Fibroblast of skin of left quadriceps (primary cell): Measurements from ENCODE around the gene AURKA.

ENCODE experiments used
- DNase-seq, 2 experiments: peaks; one replicate each; pipeline ENCODE4 v3.0.0-alpha.2; 2013; ENCODE audit warnings: low read depth in 2 of 2

The AURKA gene

DNA sequence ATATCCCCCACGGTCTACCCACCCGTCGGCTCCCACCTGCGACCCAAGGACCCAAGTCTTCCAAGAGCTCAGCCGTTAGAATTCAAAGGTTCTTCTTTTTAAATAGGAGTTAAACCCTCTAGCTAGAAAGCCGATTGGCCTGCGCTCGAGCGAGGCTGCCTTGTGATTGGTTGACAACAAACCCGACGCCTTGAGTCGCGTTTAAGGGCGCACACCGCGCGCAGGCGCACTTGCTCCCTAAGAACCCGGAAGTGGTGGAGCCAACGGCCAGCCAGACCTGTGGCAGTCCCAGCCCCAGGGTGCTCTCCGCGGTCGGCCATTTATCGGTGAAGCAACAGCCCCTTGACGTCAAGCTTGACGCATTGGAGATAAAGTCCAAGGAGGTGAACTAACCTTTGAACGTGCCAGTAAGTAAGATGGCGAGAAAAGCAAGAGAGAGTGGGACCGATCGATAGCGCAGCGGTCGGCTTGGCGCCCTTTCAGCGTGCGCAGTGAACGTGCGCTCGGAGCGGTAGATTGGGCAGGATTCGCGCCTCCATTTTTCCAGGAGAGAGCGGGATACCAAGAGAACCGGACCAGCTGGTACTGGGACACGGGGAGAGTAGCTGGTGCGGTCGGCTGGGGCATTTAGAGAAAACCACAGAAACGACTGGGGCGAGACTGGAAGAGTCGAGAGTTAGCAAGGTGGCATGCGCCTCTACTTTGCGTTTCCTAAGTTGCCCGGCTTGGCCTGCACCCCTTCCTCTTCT lies at the start of gene AURKA, which contains the start of gene CSTF1:
Gene AURKA, minus strand, starts transcription at position 84 of the 749 bp plus-strand sequence. CDS start 4,018 bp downstream, outside the sequence.
Gene CSTF1, plus strand, starts transcription at position 514 of the 749 bp plus-strand sequence. CDS start 2,908 bp downstream, outside the sequence.
- DNase-seq, result peak; percentile 98

DNA sequence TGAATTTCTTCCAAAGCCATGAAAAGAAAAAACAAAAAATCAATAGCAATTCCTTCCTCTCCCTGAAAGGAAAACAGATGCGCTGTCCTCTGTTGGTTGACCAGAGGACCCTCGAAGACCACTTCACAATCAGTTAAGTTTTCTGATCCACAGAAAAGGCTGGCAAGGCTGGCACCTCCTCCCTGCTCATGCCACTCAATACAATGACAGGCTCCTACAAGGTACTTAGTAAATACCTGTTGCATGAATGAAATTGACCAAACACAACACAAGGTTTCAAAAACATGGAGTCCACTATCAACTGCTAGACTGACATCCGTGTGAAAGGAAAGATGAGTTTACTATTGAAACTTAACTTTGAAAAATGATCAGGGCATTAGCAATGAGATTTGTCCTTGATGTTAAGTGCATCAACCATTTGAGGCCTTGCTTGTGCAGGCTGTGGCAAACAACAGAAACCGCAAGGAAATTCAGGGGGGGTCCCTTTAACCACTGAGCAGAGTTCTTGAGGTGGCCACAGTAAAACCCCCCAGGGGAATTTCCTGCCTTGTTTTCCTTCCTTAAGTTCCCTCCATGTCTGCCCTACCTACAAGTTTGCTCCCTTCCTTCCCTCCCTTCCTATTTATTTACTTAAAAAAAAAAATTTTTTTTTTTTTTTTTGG lies 48.5 kb upstream of the AURKA start:
- no peak for DNase-seq

DNA sequence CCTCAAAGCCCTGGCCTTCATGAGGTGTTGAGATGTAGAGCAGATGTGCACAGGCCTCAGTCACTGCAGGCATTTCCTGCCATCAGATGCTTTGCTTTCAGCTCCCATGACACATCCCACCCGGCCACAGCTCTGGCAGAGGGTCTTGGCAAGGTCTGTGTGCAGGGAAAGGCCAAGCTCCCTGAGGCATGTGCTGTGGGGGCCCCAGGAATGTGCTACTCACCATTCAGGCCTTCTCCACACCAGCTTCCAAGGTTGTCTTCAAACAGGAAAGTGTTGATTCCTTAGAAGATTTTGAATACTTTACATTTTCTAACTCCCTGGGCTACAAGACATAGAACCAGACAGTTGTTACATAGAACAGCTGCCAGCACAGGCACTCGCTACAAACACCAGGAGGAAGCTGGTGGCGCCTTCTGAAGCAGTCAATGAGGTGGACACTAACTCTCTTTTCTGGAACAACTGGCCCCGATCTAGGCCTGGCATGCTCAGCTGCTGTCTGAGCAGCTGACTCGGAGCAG lies 47.8 kb upstream of the AURKA start:
- DNase-seq, result peak; percentile 99

DNA sequence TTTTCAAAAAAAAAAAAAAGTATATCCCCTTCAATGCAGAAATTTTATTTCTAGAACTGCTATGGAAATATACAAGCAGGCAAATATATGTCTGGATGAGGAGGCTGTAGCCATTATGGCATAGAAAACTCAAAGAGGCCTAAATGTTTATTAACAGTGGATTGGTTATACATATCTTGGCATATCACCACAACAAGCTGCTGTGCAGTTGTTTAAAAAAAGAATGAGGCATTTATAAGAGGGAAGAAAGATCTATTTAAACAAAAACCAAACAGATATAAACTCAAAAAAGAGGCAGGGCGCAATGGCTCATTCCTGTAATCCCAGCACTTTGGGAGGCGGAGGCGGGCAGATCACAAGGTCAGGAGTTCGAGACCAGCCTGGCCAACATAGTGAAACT lies 46.3 kb upstream of the AURKA start:
- no peak for DNase-seq

DNA sequence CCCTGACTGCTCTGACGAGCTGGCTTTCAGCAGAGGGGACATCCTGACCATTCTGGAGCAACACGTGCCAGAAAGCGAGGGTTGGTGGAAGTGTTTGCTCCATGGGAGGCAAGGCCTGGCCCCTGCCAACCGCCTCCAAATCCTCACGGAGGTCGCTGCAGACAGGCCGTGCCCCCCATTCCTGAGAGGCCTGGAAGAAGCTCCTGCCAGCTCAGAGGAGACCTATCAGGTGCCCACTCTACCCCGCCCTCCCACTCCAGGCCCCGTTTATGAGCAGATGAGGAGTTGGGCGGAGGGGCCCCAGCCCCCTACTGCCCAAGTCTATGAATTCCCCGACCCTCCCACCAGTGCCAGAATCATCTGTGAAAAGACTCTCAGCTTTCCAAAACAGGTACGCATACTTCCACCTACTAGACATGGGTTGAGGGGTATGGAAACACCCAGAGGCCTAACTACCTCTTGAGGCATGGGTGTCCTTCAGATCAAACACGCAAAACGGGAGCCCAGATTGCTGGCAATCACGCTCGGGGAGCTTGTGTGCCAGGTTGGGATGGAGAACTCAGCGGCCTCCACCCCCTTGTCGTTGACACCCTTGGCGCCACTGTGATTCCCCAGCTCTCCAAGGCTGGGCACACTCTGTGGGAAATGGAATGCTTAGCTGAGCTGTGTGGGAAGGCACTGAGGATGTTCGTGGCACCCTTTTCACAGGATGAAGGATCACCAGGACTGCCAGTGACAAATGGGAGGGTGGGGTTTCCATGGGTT lies 45.4 kb upstream of the AURKA start:
- DNase-seq, result no peak

DNA sequence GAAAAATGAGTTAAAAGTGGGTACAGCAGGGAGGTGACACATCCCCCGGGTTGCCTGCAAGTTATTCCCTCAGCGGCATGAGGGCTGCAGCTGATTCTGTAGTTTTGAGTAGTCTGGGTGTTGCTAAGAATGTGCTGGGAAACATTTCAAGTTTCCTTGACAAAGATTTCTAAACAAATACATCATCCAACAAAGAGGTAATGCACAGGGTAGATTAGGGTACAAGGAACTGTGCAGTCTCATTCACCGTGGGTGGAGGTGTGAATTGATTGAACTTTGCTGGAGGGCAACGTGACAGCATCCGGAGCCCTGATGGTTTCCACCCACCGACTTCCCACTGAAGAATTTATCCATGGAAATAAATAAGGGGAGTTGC lies 41.9 kb upstream of the AURKA start:
- DNase-seq, result peak in 1 of 2 experiments; percentile 31

DNA sequence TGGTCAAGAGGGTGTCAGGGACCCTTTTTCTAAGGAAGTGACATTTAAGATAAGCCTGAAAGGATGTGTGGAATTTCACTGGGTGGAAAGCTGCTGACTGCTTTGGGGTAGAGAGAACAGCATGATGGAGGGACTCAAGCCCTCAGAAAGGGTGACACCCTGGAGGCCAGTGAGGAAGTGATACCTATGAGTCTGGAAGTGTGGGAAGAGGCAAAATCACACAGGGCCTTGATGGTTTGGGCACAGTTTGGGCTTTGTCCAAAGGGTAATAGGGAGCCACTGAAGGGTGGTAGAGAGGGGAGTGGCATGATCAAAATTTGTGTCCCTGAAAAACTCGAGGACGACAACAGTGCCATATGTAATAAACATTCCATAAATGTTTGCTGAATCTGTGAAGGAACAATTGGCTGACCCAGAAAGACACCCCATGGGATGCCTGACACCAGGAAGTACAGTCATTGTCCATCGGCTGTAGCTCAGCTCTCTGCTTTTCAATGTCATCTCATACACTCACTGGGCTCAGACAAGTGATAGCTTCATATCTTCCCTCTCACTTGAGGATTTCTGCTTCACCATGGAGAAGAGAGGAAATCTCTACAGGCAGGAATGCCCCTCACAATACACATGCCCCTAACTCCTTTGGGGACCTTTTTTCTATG lies 41.3 kb upstream of the AURKA start:
- DNase-seq, result no peak

DNA sequence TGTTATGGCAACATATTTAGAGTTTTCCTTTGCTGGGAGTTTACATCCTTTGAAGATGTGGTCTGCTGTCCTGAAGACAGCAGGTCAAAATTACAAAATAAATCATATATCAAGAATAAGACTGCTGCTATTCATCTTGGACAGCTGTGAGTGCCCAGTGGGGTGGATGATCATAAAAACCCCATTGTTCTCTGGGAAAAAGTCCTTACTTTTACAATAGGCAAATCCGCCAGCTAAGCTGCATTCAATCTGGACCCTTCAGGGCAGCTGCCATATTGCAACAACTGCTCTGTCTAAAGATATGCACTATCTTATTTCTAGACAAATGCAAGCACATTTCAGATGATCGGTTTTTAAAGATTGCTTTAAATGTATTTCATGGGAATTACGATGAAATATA lies 39.5 kb upstream of the AURKA start:
- no peak for DNase-seq

DNA sequence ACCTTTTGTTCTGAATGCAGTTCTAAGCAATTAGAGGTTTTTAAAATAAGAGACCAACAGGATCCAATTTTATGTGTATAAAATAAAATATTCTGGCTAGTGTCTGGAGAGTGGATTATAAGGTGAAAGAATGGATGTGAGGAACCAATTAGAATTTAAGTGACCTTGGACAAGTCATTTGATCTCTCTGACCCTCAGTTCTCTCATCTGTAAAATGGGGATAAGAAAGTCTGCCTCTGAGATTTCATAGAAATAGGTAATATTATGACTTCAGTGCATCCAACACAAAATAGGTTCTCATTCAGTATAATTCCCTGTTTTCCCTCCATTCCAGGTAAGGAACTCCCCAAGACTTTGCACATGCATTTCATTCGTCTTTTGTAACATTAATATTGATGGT lies 38.9 kb upstream of the AURKA start:
- no peak for DNase-seq

DNA sequence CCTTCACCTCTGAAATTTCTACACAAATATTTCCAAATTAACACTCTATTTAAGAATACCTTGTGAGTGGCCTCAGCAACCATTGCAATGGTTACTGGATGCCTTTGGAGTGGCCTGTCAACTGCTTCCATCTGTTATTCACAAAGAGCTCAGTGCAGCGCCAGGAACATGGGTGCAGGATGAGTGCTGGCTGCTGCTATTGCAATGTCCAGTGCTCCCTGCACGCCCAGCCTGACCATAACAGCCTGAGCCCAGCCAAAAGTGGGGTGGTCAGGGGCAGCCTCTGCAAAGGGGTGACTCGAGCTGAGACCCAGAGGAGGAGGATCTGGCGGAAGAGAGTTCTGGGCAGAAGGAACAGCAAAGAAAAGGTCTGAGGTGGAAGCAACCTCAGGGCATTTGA lies 38.4 kb upstream of the AURKA start:
- DNase-seq, result no peak

DNA sequence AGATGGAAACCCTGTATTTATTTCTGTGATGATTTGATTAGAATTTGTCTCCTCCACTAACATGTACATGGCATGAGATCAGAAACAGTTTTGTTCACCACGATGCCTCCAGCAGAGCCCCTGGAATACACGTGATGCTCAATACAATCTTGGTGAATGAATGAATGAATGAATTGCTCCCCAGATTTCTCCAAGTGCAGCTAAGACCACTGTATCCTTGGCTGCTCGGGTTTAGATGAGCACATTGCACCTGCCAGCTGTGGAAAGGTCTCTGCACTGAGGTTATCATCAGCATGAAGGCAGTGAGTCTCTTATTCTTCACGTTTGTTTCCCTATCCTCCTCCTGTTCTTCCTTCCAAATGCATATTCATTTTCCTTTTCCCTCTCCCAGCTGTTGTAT lies 37.9 kb upstream of the AURKA start:
- no peak for DNase-seq

DNA sequence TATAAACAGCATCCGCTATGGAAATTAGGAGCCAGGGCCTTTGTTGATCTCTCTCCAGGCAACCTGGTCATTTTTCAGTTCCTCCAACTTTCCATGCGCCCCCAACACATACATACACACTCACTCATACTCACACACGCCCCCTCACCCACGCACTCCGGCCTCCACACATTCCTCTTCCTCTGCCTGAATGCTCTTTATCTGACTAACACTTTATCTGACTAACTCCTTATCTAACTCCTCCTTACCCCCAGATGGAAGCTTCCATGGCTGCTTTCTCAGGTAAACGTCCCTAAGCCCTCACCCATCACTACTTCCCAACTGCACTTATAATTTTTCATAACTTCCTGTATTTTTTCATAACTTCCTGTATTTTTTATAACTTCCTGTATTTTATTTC lies 37.5 kb upstream of the AURKA start:
- DNase-seq, result no peak

DNA sequence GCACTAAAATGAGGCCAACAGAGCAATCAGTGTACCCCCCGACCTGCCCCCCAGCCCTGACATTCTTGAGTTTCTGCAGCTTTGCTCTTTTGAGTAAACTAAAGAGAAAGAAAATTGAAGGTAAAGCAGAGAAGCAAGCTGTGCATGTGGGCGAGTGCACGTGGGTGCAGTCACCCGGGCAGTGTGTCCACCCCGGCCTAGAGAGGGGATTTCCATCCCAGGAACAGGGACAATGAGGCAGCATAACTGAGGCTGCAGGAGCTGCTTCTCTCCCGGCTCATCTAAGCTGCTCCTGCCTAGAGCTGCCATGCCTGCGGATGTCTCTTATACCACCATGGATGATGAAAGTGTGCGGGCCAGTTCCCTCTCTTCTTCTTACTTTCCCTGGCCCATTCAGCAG lies 36.9 kb upstream of the AURKA start:
- no peak for DNase-seq

DNA sequence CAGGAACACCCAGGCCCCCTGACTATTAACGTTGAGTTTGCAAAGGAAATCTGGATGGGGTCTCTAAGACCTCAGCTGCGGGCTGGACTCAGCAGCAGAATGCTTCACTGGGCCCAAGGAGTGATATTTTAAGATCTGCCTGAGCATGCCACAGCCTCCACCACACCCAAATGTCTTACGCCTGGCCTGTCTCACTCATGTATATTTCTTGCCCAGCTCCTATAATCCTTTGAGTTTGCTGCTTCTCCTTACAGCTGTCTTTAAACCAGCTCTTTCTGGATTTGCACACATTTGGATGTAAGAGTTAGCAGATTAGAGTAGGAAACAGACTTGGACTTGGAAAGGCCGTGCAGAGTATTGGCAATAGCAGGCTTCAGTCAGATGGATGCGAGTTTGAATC lies 36.4 kb upstream of the AURKA start:
- DNase-seq, result no peak

DNA sequence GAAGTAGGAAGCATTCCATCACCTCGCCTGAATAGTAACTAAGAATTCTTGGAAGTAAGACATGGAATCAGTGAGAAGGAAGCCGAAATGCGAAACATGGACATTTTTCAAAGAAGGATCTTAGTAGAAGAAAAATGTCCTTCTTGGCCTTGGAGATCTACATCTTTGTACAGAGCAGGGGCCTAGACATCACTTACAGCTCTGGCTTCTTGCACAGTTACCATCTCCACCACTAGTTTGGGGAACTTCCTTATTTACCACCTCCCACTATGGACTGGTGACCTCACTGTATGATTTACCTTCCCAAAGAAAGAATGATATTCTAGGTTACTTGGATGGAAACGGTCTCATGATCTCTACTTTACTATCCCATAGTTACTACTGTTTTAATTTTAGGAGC lies 35.8 kb upstream of the AURKA start:
- DNase-seq, result no peak

DNA sequence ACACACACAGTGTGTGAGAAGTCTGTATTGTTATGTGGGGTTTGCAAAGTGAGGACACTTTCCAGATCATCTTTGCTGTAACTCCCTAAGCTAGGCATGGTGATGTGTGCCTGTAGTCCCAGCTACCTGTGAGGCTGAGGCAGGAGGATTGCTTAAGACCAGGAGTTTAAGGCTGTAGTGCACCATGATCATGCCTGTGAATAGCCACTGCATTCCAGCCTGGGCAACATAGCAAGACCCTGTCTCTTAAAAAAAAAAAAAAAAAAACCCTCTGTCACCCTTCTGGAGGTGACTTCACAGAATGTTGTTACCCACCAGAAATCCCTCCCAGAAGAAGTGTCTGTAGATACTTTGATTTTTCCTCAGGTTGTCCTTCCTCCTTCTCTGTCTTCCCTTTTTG lies 34.9 kb upstream of the AURKA start:
- no peak for DNase-seq

DNA sequence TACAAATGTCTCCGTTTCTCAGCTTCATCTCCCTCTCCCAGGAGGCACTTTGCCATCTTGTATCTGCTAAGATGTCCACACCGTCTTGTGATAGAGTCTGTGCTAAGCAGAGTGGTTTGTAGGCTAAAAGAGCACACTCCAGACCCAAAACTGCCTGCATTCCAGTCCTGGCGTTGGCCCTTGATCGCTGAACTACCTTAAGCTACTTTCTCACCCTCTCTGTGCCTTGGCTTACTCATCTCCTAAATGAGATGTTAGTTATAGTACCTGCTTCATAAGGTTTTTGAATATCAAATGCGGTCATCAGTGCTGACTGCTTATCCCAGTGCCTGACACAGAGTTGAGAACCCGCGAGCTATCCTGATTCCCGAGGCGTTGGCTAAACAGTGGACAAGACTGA lies 34.0 kb upstream of the AURKA start:
- no peak for DNase-seq

DNA sequence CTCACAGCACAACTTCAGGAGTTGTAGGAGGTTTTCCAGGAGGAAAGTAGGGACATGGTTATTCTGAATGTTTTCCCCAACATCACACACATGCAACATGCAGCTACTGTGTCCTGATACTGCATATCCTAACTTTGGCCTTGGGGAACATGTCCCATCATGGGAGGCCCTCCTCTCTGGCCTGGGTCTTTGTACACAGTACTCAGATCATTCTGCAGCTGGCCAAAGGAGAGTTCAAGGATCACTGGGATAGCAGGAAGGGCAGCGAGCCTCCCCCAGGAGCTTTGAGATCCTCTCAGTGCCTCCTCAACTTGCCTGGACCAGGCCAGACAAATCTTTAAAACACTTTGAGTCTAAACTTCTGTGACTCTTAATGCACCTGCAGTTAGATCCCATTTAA lies 32.9 kb upstream of the AURKA start:
- DNase-seq, result no peak

DNA sequence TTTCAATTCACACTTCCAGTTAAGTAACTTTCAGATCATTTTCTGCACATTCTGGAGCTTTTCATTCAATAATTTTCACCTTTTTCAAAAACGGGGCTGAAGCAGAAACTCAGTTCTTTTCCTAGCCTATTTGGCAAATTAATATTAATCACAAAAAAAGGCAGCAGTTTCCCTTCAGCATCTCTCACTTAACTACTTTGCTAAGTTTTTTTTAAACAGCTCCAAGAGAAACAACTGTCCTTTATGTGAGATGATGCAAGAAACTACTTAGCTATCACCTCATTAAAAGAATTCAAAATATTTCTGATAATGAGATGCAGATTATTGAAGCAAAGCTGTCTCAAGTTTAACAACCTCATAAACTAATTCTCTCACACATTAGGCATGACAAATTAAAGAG lies 31.9 kb upstream of the AURKA start:
- no peak for DNase-seq

DNA sequence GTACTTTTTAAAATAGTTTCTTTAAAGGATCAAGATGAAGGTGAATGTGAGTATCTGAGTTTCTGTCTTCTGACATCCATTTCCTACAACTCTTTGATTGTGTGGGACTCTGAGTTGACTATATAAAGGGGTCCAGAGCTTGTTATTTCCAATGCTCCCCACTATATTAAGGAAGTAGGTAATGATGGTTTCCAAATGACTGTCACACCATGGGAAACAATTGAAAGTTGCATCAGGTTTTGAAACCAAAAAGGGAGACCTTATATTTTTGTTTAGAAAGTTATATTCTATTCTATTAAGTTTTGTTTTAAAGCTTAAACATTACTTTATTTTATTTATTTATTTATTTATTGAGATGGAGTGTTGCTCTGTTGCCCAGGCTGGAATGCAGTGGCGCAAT lies 31.2 kb upstream of the AURKA start:
- DNase-seq, result no peak

DNA sequence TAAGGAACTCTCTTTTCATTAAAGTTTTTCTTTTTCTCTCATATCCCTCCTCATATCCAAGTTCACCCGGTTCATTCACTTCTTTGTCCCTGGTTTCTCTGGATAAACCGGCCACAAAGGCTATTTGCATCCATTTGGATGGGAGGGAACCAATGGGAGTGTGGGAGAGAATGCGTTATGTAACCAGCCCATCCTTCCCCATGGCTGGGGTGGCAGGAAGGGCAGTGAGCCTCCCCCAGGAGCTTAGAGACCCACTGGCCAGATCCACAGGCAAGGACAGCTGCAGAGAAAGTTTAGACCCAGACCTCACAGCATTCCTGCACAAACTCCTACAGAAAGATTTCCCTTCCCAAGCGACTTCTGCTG lies 30.8 kb upstream of the AURKA start:
- DNase-seq, result no peak
